CD4-positive, alpha-beta T cell treated with Interleukin-17A for 4 hours (primary cell): ENCODE measurements around the gene CCT7.

Experiments
- DNase-seq: peaks from one replicate; pipeline ENCODE4 v3.0.0-alpha.2; 2020; ENCODE audit warnings: mixed read lengths

Gene CCT7

GRCh38 chr2:73227086-73227485, 7.0 kb upstream of the CCT7 start:
- no peak for DNase-seq

- DNase-seq, result no peak
These were observed 5.5 kb upstream of the CCT7 start for GRCh38 chr2:73228631-73229030.

- peak; percentile 37 for DNase-seq
These were observed 1.5 kb upstream of the CCT7 start for GRCh38 chr2:73232403-73233153.

GRCh38 chr2:73233154-73233931, 765 bp upstream of the CCT7 start, which contains the start of gene PRADC1:
TSS of gene PRADC1 (minus strand) at chr2:73233239. CDS start at chr2:73233160, 79 bp downstream.
- DNase-seq, result peak; percentile 93

- no peak for DNase-seq
These were observed 1.4 kb downstream of the CCT7 start for GRCh38 chr2:73235315-73236028.

GRCh38 chr2:73237168-73237567, 3.1 kb downstream of the CCT7 start:
- no peak for DNase-seq

GRCh38 chr2:73238149-73238548, 4.0 kb downstream of the CCT7 start:
- no peak for DNase-seq

GRCh38 chr2:73238976-73239375, 4.9 kb downstream of the CCT7 start:
- no peak for DNase-seq

GRCh38 chr2:73239776-73240175, 5.7 kb downstream of the CCT7 start:
- no peak for DNase-seq

GRCh38 chr2:73243884-73244570, 9.9 kb downstream of the CCT7 start:
- no peak for DNase-seq

- DNase-seq, result no peak
These were observed 10.5 kb downstream of the CCT7 start for GRCh38 chr2:73244580-73244979.

GRCh38 chr2:73246850-73247249, 12.7 kb downstream of the CCT7 start:
- DNase-seq, result no peak

- DNase-seq, result no peak
These were observed 15.5 kb downstream of the CCT7 start for GRCh38 chr2:73249636-73250035.

GRCh38 chr2:73250872-73251846, 17.1 kb downstream of the CCT7 start:
- no peak for DNase-seq

- no peak for DNase-seq
These were observed 18.3 kb downstream of the CCT7 start for GRCh38 chr2:73252238-73253027.

- no peak for DNase-seq
These were observed 19.3 kb downstream of the CCT7 start for GRCh38 chr2:73253400-73253799.

- DNase-seq, result no peak
These were observed 19.8 kb downstream of the CCT7 start for GRCh38 chr2:73253901-73254300.

- no peak for DNase-seq
These were observed 20.4 kb downstream of the CCT7 start for GRCh38 chr2:73254343-73255006.

GRCh38 chr2:73255007-73255644, 21.0 kb downstream of the CCT7 start:
- DNase-seq, result no peak
